Measurements from ENCODE around the gene ARHGEF10L.
"Not testable (repeated sequence)": the region's sequence is repeated elsewhere in the genome, so short reads cannot be mapped to it uniquely, and the experiment has no call there.

The ARHGEF10L gene

DNA sequence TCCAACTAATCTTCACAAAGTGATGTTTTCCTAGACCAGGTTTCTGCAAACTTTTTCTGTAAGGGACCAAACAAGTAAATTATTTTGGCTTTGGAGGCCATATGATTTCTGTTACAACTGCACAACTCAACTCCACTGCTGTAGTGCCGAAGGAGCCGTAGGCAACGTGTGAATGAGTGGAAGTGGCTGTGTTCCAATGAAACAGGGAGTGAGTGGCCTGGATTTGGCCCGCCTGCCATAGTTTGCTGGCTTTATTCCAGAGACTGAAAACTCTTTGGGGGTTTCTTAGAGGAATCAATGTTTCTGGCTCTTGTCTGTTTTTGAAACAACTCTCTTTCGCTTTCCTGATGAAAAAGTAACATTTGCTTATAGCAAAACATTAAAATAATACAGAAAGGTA is 203.1 kb downstream of the ARHGEF10L start:
- H3K27ac ChIP-seq, result no peak overlapping the region
- DNase-seq (ENCODE audit: low spot score), result no peak
- ChIA-PET CTCF (no interaction called here), POLR2A (ENCODE audit: low non-redundant PET) (no interaction called here)
- TF ChIP-seq, protein P1, sequence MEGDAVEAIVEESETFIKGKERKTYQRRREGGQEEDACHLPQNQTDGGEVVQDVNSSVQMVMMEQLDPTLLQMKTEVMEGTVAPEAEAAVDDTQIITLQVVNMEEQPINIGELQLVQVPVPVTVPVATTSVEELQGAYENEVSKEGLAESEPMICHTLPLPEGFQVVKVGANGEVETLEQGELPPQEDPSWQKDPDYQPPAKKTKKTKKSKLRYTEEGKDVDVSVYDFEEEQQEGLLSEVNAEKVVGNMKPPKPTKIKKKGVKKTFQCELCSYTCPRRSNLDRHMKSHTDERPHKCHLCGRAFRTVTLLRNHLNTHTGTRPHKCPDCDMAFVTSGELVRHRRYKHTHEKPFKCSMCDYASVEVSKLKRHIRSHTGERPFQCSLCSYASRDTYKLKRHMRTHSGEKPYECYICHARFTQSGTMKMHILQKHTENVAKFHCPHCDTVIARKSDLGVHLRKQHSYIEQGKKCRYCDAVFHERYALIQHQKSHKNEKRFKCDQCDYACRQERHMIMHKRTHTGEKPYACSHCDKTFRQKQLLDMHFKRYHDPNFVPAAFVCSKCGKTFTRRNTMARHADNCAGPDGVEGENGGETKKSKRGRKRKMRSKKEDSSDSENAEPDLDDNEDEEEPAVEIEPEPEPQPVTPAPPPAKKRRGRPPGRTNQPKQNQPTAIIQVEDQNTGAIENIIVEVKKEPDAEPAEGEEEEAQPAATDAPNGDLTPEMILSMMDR (conservative IDR thresholded peaks at IDR 0.05; ENCODE audit: low read depth), result no peak

DNA sequence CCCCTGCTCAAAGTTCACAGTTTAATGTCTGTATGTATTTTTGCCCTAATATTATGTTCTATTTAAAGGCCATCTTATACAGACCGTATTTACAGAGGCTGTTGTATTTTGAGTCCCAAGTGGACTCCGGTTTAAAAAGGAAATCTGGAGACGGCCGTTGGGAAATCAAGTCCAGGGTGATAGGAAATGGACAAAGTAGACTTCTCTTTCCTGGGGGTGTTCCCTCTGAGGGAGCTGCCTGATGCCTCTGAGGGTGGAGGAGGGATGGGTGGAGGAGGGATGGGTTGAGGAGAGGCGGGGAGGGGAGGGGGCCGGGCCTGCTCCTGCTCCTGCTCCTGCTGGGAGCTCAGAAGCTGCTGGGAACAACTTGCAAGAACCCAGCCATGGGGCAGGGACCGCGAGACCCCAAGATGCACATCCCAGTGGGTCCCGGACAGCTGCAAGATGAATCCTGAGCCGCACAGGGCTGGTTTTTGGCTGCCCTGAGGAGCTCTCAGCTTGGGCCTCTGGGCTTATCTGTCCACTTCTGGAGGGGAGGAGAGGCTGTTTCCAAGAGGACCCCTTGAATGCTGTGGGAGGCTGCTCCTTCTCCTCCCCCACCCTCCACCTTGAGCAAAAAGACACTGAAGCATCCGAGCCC is 203.6 kb downstream of the ARHGEF10L start:
- CTCF ChIA-PET, result no interaction called here
- no peak for DNase-seq (ENCODE audit: low spot score)
- TF ChIP-seq, protein P1 (conservative IDR thresholded peaks at IDR 0.05; ENCODE audit: low read depth), result no peak
- POLR2A ChIA-PET (ENCODE audit: low non-redundant PET), result no interaction called here
- no peak overlapping the region for H3K27ac ChIP-seq

DNA sequence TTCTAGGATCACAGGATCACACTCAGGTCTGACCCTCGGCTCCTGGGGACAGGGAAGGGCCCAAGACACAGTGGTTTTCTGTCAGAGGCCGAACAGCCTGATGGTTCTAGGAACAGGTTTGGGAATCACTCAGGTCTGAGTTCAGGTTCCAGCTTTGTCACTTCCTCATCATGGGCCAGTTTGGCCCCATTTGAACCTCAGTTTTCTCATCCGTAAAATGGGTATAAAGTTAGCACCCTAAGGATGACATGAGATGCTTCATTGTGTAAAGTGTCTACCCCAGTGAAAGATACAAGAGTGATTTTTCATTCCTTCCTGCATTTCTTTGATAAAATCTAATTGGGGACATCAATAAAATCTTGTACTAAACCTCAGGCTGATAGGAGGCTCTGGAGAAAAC is 204.4 kb downstream of the ARHGEF10L start:
- no peak for DNase-seq (ENCODE audit: low spot score)
- TF ChIP-seq, protein P1 (conservative IDR thresholded peaks at IDR 0.05; ENCODE audit: low read depth), result no peak
- POLR2A ChIA-PET (ENCODE audit: low non-redundant PET), result no interaction called here
- CTCF ChIA-PET, result interaction anchor here (1.0 kb wide), 1 partner anchor 9 kb away, joined by 3 read pairs; no protein-coding TSS in a partner anchor
- H3K27ac ChIP-seq, result no peak overlapping the region

DNA sequence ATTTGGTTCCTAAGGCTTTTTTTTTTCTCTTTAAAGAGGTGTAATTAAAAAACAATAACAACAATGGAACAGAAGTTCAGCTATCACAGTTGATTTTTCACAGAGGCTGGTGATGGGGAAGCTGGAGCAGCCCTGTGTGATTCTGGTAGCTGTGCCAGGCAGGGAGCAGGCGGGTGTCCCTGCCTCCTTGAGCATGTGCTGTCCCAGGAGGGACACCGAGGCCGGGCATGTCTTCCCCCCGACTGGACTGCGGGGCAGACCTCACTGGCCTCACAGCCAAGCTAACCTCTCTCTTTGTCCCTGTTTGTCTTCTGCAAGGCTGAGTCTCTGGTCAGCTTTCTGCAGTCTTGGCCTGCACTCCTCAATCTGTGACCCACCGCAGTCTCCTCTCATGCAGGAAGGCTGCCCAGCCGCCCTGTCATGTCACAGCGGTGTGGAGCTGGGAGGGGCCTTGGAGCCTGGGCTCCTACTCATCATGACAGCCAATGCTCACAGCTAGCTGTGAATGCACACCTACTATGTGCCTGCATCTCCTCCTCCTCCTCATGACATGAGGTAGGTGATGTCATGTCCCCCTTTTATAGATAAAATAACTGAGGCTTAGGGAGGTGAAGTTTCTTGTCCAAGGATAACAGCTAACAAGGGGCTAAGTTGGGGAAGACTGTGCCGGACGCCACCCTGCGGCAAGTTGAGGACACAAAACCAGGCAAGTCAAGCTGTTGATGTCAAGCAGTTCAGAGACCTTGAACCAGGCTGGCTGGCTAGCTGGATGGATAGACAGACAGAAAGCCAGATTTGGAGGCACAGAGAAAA is 205.4 kb downstream of the ARHGEF10L start:
- ChIA-PET POLR2A (ENCODE audit: low non-redundant PET) (no interaction called here), CTCF (interaction anchor here (1.0 kb wide), 1 partner anchor 8 kb away, joined by 3 read pairs; no protein-coding TSS in a partner anchor)
- DNase-seq (ENCODE audit: low spot score), result no peak
- no peak overlapping the region for H3K27ac ChIP-seq
- TF ChIP-seq, protein P1 (conservative IDR thresholded peaks at IDR 0.05; ENCODE audit: low read depth), result no peak

DNA sequence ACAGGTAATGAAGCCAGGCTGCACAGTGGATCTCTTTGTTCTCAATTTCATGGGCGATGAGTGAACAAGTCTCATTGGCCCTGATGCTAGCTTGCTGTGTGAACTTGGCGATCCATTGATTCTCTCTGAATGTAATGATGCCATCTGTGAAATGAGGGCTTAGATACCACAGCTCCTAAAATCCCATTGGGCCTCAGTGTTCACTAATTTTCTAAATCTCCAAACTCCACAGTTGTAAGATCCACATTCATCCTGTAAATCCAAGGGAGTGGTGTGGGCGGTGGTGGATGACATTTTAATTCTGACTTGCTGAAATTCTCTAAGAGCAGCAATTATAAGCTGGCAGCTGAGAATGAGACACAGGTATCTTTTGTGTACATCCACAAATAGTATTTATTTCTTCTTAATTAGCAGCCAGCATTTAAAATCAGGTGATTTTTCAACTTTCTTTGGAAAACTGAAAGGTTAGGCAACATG is 206.0 kb downstream of the ARHGEF10L start:
- no peak overlapping the region for H3K27ac ChIP-seq
- TF ChIP-seq, protein P1 (conservative IDR thresholded peaks at IDR 0.05; ENCODE audit: low read depth), result no peak
- POLR2A ChIA-PET (ENCODE audit: low non-redundant PET), result no interaction called here
- no peak for DNase-seq (ENCODE audit: low spot score)
- CTCF ChIA-PET, result interaction anchor here (0.9 kb wide), 1 partner anchor 49 kb away, joined by 3 read pairs; no protein-coding TSS in a partner anchor

DNA sequence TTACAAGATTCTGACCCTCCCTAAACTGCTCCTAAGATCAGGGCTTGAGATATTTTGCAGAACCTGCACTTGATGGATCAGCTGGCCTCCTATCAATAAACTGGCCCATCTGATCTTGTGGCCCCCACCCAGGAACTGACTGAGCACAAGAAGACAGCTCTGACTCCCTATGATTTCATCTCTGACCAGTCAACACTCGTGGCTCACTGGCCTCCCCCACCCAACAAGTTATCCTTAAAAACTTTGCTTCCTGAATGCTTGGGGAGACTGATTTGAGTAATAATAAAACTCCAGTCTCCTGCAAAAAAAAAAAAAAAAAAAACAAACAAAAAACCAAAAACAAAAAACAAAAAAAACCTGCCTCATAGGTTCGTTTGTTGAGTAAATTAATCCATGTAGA is 206.8 kb downstream of the ARHGEF10L start:
- DNase-seq (ENCODE audit: low spot score); H3K27ac ChIP-seq; POLR2A ChIA-PET (ENCODE audit: low non-redundant PET): not testable (repeated sequence)
- CTCF ChIA-PET, result interaction anchor here (0.9 kb wide), 1 partner anchor 50 kb away, joined by 3 read pairs; no protein-coding TSS in a partner anchor

DNA sequence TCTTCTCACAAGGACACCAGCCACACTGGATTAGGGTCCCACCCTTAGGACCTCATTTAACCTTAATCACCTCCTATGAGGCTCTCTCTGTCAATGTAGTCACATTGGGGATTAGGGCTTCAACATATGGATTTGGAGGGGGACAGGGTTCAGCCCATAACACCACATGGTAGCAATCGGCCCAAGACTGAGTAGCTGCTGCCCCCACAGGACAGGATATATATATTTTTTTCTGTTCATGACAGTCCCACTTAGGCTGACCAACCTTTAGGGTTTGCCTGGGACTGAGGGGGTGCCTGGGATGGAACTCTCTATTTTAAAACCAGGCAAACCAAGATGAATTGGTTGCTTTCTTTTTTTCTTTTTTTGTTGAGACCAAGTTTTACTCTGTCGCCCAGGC is 207.4 kb downstream of the ARHGEF10L start:
- ChIA-PET POLR2A (ENCODE audit: low non-redundant PET) (no interaction called here), CTCF (no interaction called here)
- DNase-seq (ENCODE audit: low spot score), result no peak
- TF ChIP-seq, protein P1 (conservative IDR thresholded peaks at IDR 0.05; ENCODE audit: low read depth), result no peak
- H3K27ac ChIP-seq, result no peak overlapping the region
